Putamen (tissue), 1 donor: Measurements from ENCODE around the gene ELL.

Source experiments
- DNase-seq: peaks from one replicate; pipeline ENCODE4 v3.0.0-alpha.2; 2016; ENCODE audit warnings: low spot score

ELL gene

GRCh38 chr19:18504886-18505610, 16.8 kb downstream of the ELL start:
- DNase-seq = no peak

- no peak for DNase-seq
Measured at GRCh38 chr19:18503971-18504885, 17.6 kb downstream of the ELL start.

- no peak for DNase-seq
Measured at GRCh38 chr19:18503337-18503970, 18.4 kb downstream of the ELL start.

GRCh38 chr19:18502638-18503294, 19.1 kb downstream of the ELL start:
- DNase-seq = no peak

- no peak for DNase-seq
Measured at GRCh38 chr19:18502246-18502637, 19.6 kb downstream of the ELL start.

- no peak for DNase-seq
Measured at GRCh38 chr19:18501832-18502231, 20.0 kb downstream of the ELL start.

GRCh38 chr19:18501351-18501750, 20.5 kb downstream of the ELL start:
- DNase-seq = no peak

GRCh38 chr19:18500799-18501198, 21.1 kb downstream of the ELL start:
- no peak for DNase-seq

GRCh38 chr19:18500376-18500775, 21.5 kb downstream of the ELL start:
- no peak for DNase-seq

GRCh38 chr19:18499055-18499775, 22.7 kb downstream of the ELL start:
- no peak for DNase-seq

GRCh38 chr19:18496980-18497256, 25.0 kb downstream of the ELL start:
- no peak for DNase-seq

- no peak for DNase-seq
Measured at GRCh38 chr19:18496167-18496979, 25.5 kb downstream of the ELL start.

- no peak for DNase-seq
Measured at GRCh38 chr19:18495204-18495911, 26.5 kb downstream of the ELL start.

GRCh38 chr19:18494267-18494607, 27.6 kb downstream of the ELL start:
- no peak for DNase-seq

- no peak for DNase-seq
Measured at GRCh38 chr19:18493440-18494266, 28.2 kb downstream of the ELL start.

GRCh38 chr19:18491995-18492953, 29.6 kb downstream of the ELL start:
- no peak for DNase-seq

- no peak for DNase-seq
Measured at GRCh38 chr19:18490728-18491127, 31.1 kb downstream of the ELL start.

GRCh38 chr19:18489627-18490184, 32.2 kb downstream of the ELL start:
- DNase-seq = no peak
